AG04449 (cell line): ENCODE data around the gene TANC1.

ENCODE experiments used
- CTCF ChIA-PET: fragments of 350-600 bp; formaldehyde crosslinking; extraction: SDS; loops from one replicate; lab custom pipeline; 2021; ENCODE audit warnings: antibody characterized with exemption; lab: Yijun Ruan, JAX
- POLR2A ChIA-PET: fragments of 400-600, 350-600 bp; formaldehyde crosslinking; extraction: SDS; loops from one replicate; lab custom pipeline; 2020; ENCODE audit warnings: antibody characterized with exemption, inconsistent platforms; lab: Yijun Ruan, JAX
- DNase-seq: peaks from one replicate; pipeline ENCODE4 v3.0.0-alpha.2; 2010; ENCODE audit warnings: low read depth, low spot score
- H3K4me3 ChIP-seq: 2 replicates; pipeline ENCODE4 v1.5.1; 2011; ENCODE audit warnings: low read depth, mild to moderate bottlenecking, control low read depth, low read length
- CTCF ChIP-seq: IDR thresholded peaks from one replicate; pipeline ENCODE4 v1.5.1; 2011; ENCODE audit warnings: mild to moderate bottlenecking, moderate library complexity, low read length, control low read depth, inconsistent platforms; ENCODE audit not compliant: insufficient read depth; ENCODE audit errors: missing control alignments

Gene TANC1

GRCh38 chr2:159188449-159188848 lies 220.0 kb downstream of the TANC1 start:
- no peak for DNase-seq
- no peak for TF ChIP-seq CTCF
- POLR2A ChIA-PET, result no interaction called here
- no peak overlapping the region for H3K4me3 ChIP-seq
- CTCF ChIA-PET, result interaction anchor here (1.2 to 1.4 kb wide), 2 partner anchors 115 to 288 kb away, joined by 3 read pairs; no protein-coding TSS in a partner anchor

DNA sequence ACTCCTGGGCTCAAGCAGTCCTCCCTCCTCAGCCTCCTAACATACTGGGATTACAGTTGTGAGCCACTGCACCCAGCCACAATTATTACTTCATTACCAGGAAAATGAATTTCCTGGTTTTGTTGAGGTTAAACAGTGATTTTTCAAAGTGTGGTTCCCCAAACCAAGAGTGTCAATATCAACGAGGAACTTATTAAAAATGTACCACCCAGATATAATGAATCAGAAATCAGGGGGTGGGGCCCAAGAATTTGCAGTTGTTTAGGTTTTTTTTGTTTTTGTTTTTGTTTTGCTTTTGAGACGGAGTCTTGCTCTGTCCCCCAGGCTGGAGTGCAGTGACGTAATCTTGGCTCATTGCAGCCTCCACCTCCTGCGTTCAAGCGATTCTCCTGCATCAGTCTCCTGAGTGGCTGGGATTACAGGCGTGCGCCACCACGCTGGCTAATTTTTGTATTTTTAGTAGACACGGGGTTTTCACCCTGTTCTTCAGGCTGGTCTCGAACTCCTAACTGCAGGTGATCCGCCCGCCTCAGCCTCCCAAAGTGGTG lies 224.0 kb downstream of the TANC1 start:
- no peak overlapping the region for H3K4me3 ChIP-seq
- TF ChIP-seq CTCF, result no peak
- POLR2A ChIA-PET, result no interaction called here
- CTCF ChIA-PET, result no interaction called here
- DNase-seq, result no peak

- TF ChIP-seq CTCF, result no peak
- H3K4me3 ChIP-seq, result no peak overlapping the region
- DNase-seq, result no peak
- POLR2A ChIA-PET, result no interaction called here
- CTCF ChIA-PET, result no interaction called here
These were observed 225.4 kb downstream of the TANC1 start for GRCh38 chr2:159193791-159194190.

GRCh38 chr2:159194241-159194640 lies 225.8 kb downstream of the TANC1 start:
- no peak overlapping the region for H3K4me3 ChIP-seq
- ChIA-PET CTCF (no interaction called here), POLR2A (no interaction called here)
- DNase-seq, result no peak
- TF ChIP-seq CTCF, result no peak

GRCh38 chr2:159195697-159196096 lies 227.3 kb downstream of the TANC1 start:
- TF ChIP-seq CTCF, result no peak
- POLR2A ChIA-PET, result no interaction called here
- DNase-seq, result no peak
- CTCF ChIA-PET, result interaction anchor here (1.7 kb wide), 1 partner anchor 10 kb away, joined by 6 read pairs; no protein-coding TSS in a partner anchor
- H3K4me3 ChIP-seq, result no peak overlapping the region

- DNase-seq, result no peak
- CTCF ChIA-PET, result interaction anchor here (1.7 kb wide), 1 partner anchor 11 kb away, joined by 6 read pairs; no protein-coding TSS in a partner anchor
- TF ChIP-seq CTCF, result no peak
- no peak overlapping the region for H3K4me3 ChIP-seq
- POLR2A ChIA-PET, result no interaction called here
These were observed 228.0 kb downstream of the TANC1 start for GRCh38 chr2:159196393-159196925.
